Vagina (tissue), 2 donors: Measurements from ENCODE around the gene MTUS2. TPM values are rescaled to one million over a fixed set of nuclear protein-coding genes. Genes with fewer than 3 reads are reported as not detected.

Experiments
- DNase-seq, 2 donors: peaks; one replicate each; pipeline ENCODE4 v3.0.0-alpha.2; 2017; ENCODE audit errors: extremely low spot score in 2 of 2
- H3K27ac ChIP-seq: fragments of 200-600 bp; sonication (generic); one replicate; pipeline ENCODE4 v1.5.1; 2019
- H3K27me3 ChIP-seq: fragments of 200-600 bp; sonication (generic); one replicate; pipeline ENCODE4 v1.5.1; 2019
- H3K36me3 ChIP-seq, 2 donors: fragments of 200-600 bp; sonication (generic); one replicate each; pipeline ENCODE4 v1.5.1; 2017 to 2019
- H3K4me1 ChIP-seq: fragments of 200-600 bp; sonication (generic); one replicate; pipeline ENCODE4 v1.5.1; 2019
- H3K4me3 ChIP-seq, 2 donors: fragments of 200-600 bp; sonication (generic); 1 replicate in 1 of 2; 2 replicates in 1 of 2; pipeline ENCODE4 v1.5.1; 2016 to 2019
- H3K9me3 ChIP-seq: fragments of 200-600 bp; sonication (generic); one replicate; pipeline ENCODE4 v1.5.1; 2019
- CTCF ChIP-seq, 3 experiments: fragments of 450-650 bp in 2 of 3; fragments of 200-600 bp in 1 of 3; sonication (generic) in 1 of 3; IDR thresholded peaks; one replicate each; pipeline ENCODE4 v1.5.1; 2017 to 2019; ENCODE audit warnings: antibody characterized with exemption in 3 of 3, mild to moderate bottlenecking in 2 of 3, moderate library complexity in 2 of 3
- POLR2A ChIP-seq, 2 donors: fragments of 450-650 bp; IDR thresholded peaks; one replicate each; pipeline ENCODE4 v1.6.1; 2017; ENCODE audit warnings: antibody characterized with exemption in 2 of 2, mild to moderate bottlenecking in 2 of 2, moderate library complexity in 2 of 2
- POLR2AphosphoS5 ChIP-seq, 2 donors: sonication (generic); formaldehyde crosslinking; IDR thresholded peaks; one replicate each; pipeline ENCODE4 v1.9.0; 2017; ENCODE audit warnings: antibody characterized with exemption in 2 of 2, mild to moderate bottlenecking in 2 of 2, low read depth in 1 of 2; ENCODE audit not compliant: insufficient read depth in 1 of 2
- intact Hi-C: fragments of 100-400 bp; cut with DNase I; formaldehyde crosslinking; loops from one replicate; pipeline ENCODE4 v1.15.1; 2023
- total RNA-seq: library from RNA; depleted of rRNA; stranded (reverse); fragments of >200 nt; gene quantifications from one replicate; pipeline ENCODE4 v1.2.3, GENCODE V29; 2016

Gene MTUS2
- total RNA-seq, 1 donor from 2014 or later = 0.74 TPM

- no peak for TF ChIP-seq POLR2AphosphoS5 (IDR thresholded peaks at IDR 0.05; ENCODE audit: insufficient read depth in 1 of 2, low read depth in 1 of 2)
- TF ChIP-seq CTCF (IDR thresholded peaks at IDR 0.05) = no peak
- TF ChIP-seq POLR2A (IDR thresholded peaks at IDR 0.05) = no peak
- intact Hi-C loops = no loop called here
- Histone ChIP-seq H3K4me1 (no peaks in the 10 kb centered on the region), H3K4me3 (no peak overlapping the region), H3K27ac (no peak overlapping the region), H3K27me3 (no peaks in the 10 kb centered on the region), H3K9me3 (no peaks in the 10 kb centered on the region), H3K36me3 (no peaks in the 10 kb centered on the region)
- no peak for DNase-seq
Observed at GRCh38 chr13:28851422-28851821, 31.3 kb downstream of the MTUS2 start.

- Histone ChIP-seq H3K4me1 (no peaks in the 10 kb centered on the region), H3K4me3 (no peak overlapping the region), H3K9me3 (no peaks in the 10 kb centered on the region), H3K27ac (no peak overlapping the region), H3K27me3 (no peaks in the 10 kb centered on the region), H3K36me3 (no peaks in the 10 kb centered on the region)
- intact Hi-C loops = no loop called here
- TF ChIP-seq POLR2A (IDR thresholded peaks at IDR 0.05) (no peak), POLR2AphosphoS5 (IDR thresholded peaks at IDR 0.05; ENCODE audit: insufficient read depth in 1 of 2, low read depth in 1 of 2) (no peak), CTCF (IDR thresholded peaks at IDR 0.05) (no peak)
- no peak for DNase-seq
Observed at GRCh38 chr13:28854657-28855056, 34.5 kb downstream of the MTUS2 start.

- intact Hi-C loops = no loop called here
- TF ChIP-seq CTCF (IDR thresholded peaks at IDR 0.05) (no peak), POLR2A (IDR thresholded peaks at IDR 0.05) (no peak), POLR2AphosphoS5 (IDR thresholded peaks at IDR 0.05; ENCODE audit: insufficient read depth in 1 of 2, low read depth in 1 of 2) (no peak)
Observed at GRCh38 chr13:28856287-28856686, 36.1 kb downstream of the MTUS2 start.

GRCh38 chr13:28859069-28859468 is 38.9 kb downstream of the MTUS2 start:
- Histone ChIP-seq H3K27ac (no peak overlapping the region), H3K9me3 (no peaks in the 10 kb centered on the region), H3K4me3 (no peak overlapping the region), H3K4me1 (no peaks in the 10 kb centered on the region), H3K36me3 (no peaks in the 10 kb centered on the region), H3K27me3 (no peaks in the 10 kb centered on the region)
- DNase-seq = no peak
- no peak for TF ChIP-seq POLR2AphosphoS5 (IDR thresholded peaks at IDR 0.05; ENCODE audit: insufficient read depth in 1 of 2, low read depth in 1 of 2)
- no peak for TF ChIP-seq CTCF (IDR thresholded peaks at IDR 0.05)
- no peak for TF ChIP-seq POLR2A (IDR thresholded peaks at IDR 0.05)
- intact Hi-C loops = no loop called here

More at GRCh38 chr13:28856287-28856686, 36.1 kb downstream of the MTUS2 start:
- H3K27ac ChIP-seq = no peak overlapping the region
- no peaks in the 10 kb centered on the region for H3K27me3 ChIP-seq
- no peaks in the 10 kb centered on the region for H3K9me3 ChIP-seq
- H3K36me3 ChIP-seq = no peaks in the 10 kb centered on the region
- no peak for DNase-seq
- H3K4me3 ChIP-seq = no peak overlapping the region
- no peaks in the 10 kb centered on the region for H3K4me1 ChIP-seq

- TF ChIP-seq CTCF (IDR thresholded peaks at IDR 0.05) = no peak
- TF ChIP-seq POLR2AphosphoS5 (IDR thresholded peaks at IDR 0.05; ENCODE audit: insufficient read depth in 1 of 2, low read depth in 1 of 2) = no peak
- TF ChIP-seq POLR2A (IDR thresholded peaks at IDR 0.05) = no peak
- Histone ChIP-seq H3K36me3 (no peaks in the 10 kb centered on the region), H3K4me1 (no peaks in the 10 kb centered on the region), H3K9me3 (no peaks in the 10 kb centered on the region), H3K27ac (no peak overlapping the region), H3K4me3 (no peak overlapping the region), H3K27me3 (no peaks in the 10 kb centered on the region)
- DNase-seq = no peak
- intact Hi-C loops = no loop called here
Observed at GRCh38 chr13:28859717-28860116, 39.6 kb downstream of the MTUS2 start.
